Caco-2 (cell line): ENCODE results near the gene MYOF. TPM values are rescaled to one million over a fixed set of nuclear protein-coding genes. Genes with fewer than 3 reads are reported as not detected.
A peak's percentile ranks its signal among the peaks of the same experiment; 100 is the strongest.

Experiments used
- BruUV-seq: library from RNA; stranded (reverse); fragments of 400-500 nt; replicated peaks from 2 replicates; lab custom pipeline; 2021; lab: Mats Ljungman, UMichigan
- CTCF ChIA-PET: fragments of 300-600 bp; sonication (Branson Sonifier 250); formaldehyde crosslinking; loops from one replicate; lab custom pipeline; 2022; ENCODE audit warnings: antibody characterized with exemption; lab: Charles Lee
- POLR2A ChIA-PET: fragments of 300-600 bp; sonication (Branson Sonifier 250); formaldehyde crosslinking; loops from one replicate; lab custom pipeline; 2022; ENCODE audit warnings: antibody characterized with exemption; lab: Charles Lee
- DNase-seq, 2 experiments: peaks; one replicate each; pipeline versions ENCODE4 v3.0.0 to v3.0.0-alpha.2; 2020 to 2022
- H3K27me3 ChIP-seq: replicated peaks from 2 replicates; pipeline ENCODE4 v1.6.0; 2011; ENCODE audit warnings: low read length; ENCODE audit not compliant: control insufficient read depth, insufficient read depth
- H3K36me3 ChIP-seq: 2 replicates; pipeline ENCODE4 v1.5.1; 2011; ENCODE audit warnings: low read length; ENCODE audit not compliant: control insufficient read depth, insufficient read depth
- H3K4me1 ChIP-seq: fragments of 250-450 bp; sonication (Bioruptor Pico); 2 replicates; pipeline ENCODE4 v1.5.1; 2020; ENCODE audit warnings: mild to moderate bottlenecking
- H3K4me3 ChIP-seq: 2 replicates; pipeline ENCODE4 v1.5.1; 2011; ENCODE audit warnings: low read depth, mild to moderate bottlenecking, control low read depth, low read length
- H3K9me3 ChIP-seq: fragments of 250-450 bp; sonication (Bioruptor Pico); 2 replicates; pipeline ENCODE4 v1.5.1; 2020; ENCODE audit warnings: mild to moderate bottlenecking, moderate library complexity
- H3K27ac Mint-ChIP-seq: one replicate; pipeline ENCODE4 v1.8.0; 2022; ENCODE audit warnings: mixed read lengths; ENCODE audit not compliant: unreplicated experiment
- H3K27me3 Mint-ChIP-seq: one replicate; pipeline ENCODE4 v1.8.0; 2022; ENCODE audit warnings: mixed read lengths; ENCODE audit not compliant: insufficient read depth, unreplicated experiment
- H3K36me3 Mint-ChIP-seq: one replicate; pipeline ENCODE4 v1.8.0; 2022; ENCODE audit warnings: mild to moderate bottlenecking, mixed read lengths; ENCODE audit not compliant: insufficient read depth, unreplicated experiment
- H3K4me1 Mint-ChIP-seq: one replicate; pipeline ENCODE4 v1.8.0; 2022; ENCODE audit warnings: low read depth, mixed read lengths; ENCODE audit not compliant: unreplicated experiment
- H3K4me3 Mint-ChIP-seq: one replicate; pipeline ENCODE4 v1.8.0; 2022; ENCODE audit warnings: mild to moderate bottlenecking, moderate library complexity, mixed read lengths; ENCODE audit not compliant: unreplicated experiment
- H3K9me3 Mint-ChIP-seq: one replicate; pipeline ENCODE4 v1.8.0; 2022; ENCODE audit warnings: mixed read lengths; ENCODE audit not compliant: unreplicated experiment
- CTCF ChIP-seq, 2 experiments: fragments of 200-600 bp in 1 of 2; IDR thresholded peaks; 1 replicate in 1 of 2; 2 replicates in 1 of 2; pipeline versions ENCODE4 v1.5.1 to v1.8.0; 2011 to 2022; ENCODE audit warnings: antibody characterized with exemption in 1 of 2, control low read depth in 1 of 2, inconsistent platforms in 1 of 2, low read depth in 1 of 2, low read length in 1 of 2, mild to moderate bottlenecking in 1 of 2, moderate library complexity in 1 of 2; ENCODE audit not compliant: insufficient read depth in 1 of 2, severe bottlenecking in 1 of 2, unreplicated experiment in 1 of 2
- intact Hi-C: fragments of 100-400 bp; cut with micrococcal nuclease; formaldehyde crosslinking; loops from one replicate; pipeline ENCODE4 v1.10.0; 2022; ENCODE audit not compliant: unreplicated experiment
- total RNA-seq: library from RNA; stranded (reverse); gene quantifications from 2 replicates; pipeline ENCODE4 v1.2.3, GENCODE V29; 2022

The MYOF gene
- total RNA-seq, 1 experiment from 2014 or later, result 148 TPM

- ChIA-PET POLR2A (interaction anchor here (0.7 kb wide), 1 partner anchor 20 kb away, joined by 4 read pairs; no protein-coding TSS in a partner anchor), CTCF (interaction anchor here (0.6 to 0.9 kb wide), 2 partner anchors 19 to 125 kb away, joined by 3 to 4 read pairs; no protein-coding TSS in a partner anchor)
- Mint-ChIP-seq H3K4me3 (peak overlapping the region; percentile 92), H3K27ac (peak overlapping the region; percentile 60), H3K36me3 (peaks cover 68% of the 10 kb centered on the region), H3K4me1 (peaks cover 39% of the 10 kb centered on the region), H3K27me3 (no peaks in the 10 kb centered on the region), H3K9me3 (no peaks in the 10 kb centered on the region)
- H3K27me3 ChIP-seq, result no peaks in the 10 kb centered on the region
- no peak overlapping the region for H3K4me3 ChIP-seq
- intact Hi-C loops, result no loop called here
- BruUV-seq, result no TSS peak
- DNase-seq, result no peak
- H3K4me1 ChIP-seq, result peaks cover 47% of the 10 kb centered on the region
- no peaks in the 10 kb centered on the region; the same call in 1 of the 2 replicates for H3K36me3 ChIP-seq
- TF ChIP-seq CTCF (IDR thresholded peaks at IDR 0.05; ENCODE audit: insufficient read depth in 1 of 2, low read depth in 1 of 2, low read length in 1 of 2, severe bottlenecking in 1 of 2, unreplicated experiment in 1 of 2), result no peak
- no peaks in the 10 kb centered on the region for H3K9me3 ChIP-seq
Observed at GRCh38 chr10:93478873-93479272, 3.3 kb downstream of the MYOF start.

GRCh38 chr10:93476756-93477155, 5.4 kb downstream of the MYOF start:
- no peak for TF ChIP-seq CTCF (IDR thresholded peaks at IDR 0.05; ENCODE audit: insufficient read depth in 1 of 2, low read depth in 1 of 2, low read length in 1 of 2, severe bottlenecking in 1 of 2, unreplicated experiment in 1 of 2)
- Histone ChIP-seq H3K4me3 (no peak overlapping the region), H3K9me3 (no peaks in the 10 kb centered on the region), H3K27me3 (no peaks in the 10 kb centered on the region), H3K36me3 (no peaks in the 10 kb centered on the region; the same call in 1 of the 2 replicates), H3K4me1 (peaks cover 68% of the 10 kb centered on the region)
- Mint-ChIP-seq H3K4me3 (peak overlapping the region; percentile 11), H3K4me1 (peaks cover 56% of the 10 kb centered on the region), H3K27ac (peak overlapping the region; percentile 82), H3K36me3 (peaks cover 70% of the 10 kb centered on the region), H3K27me3 (no peaks in the 10 kb centered on the region), H3K9me3 (no peaks in the 10 kb centered on the region)
- intact Hi-C loops, result loop anchor here (1.0 kb wide), 1 partner anchor 39 kb away; no protein-coding TSS in a partner anchor
- BruUV-seq, result no TSS peak
- ChIA-PET CTCF (interaction anchor here (0.6 kb wide), 1 partner anchor 76 kb away, joined by 4 read pairs; no protein-coding TSS in a partner anchor), POLR2A (no interaction called here)
- DNase-seq, result no peak

DNA sequence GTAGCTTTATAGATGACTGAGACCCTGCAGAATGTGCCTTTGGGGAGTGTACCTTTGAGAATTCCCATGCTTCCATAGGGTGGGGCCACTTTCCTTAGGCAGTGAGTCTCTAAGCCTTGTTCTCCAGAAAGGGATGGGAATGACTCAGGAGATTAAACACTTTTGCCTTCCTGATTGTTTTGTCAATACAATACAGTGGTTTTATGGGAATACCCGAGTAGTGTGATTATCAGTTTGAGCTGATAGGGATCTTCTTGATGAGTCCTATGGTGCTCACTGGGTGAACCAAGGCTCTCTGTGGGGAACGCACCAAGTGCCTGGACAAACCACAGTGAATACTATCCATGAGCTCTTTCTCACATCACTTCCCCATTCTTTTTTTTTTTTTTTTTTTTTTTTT, 6.3 kb downstream of the MYOF start:
- intact Hi-C loops, result loop anchor here (1.0 kb wide), 1 partner anchor 39 kb away; no protein-coding TSS in a partner anchor
- Mint-ChIP-seq H3K4me1 (peaks cover 64% of the 10 kb centered on the region), H3K27ac (peak overlapping the region; percentile 82), H3K36me3 (peaks cover 69% of the 10 kb centered on the region), H3K27me3 (no peaks in the 10 kb centered on the region), H3K9me3 (peaks cover 2% of the 10 kb centered on the region), H3K4me3 (peak overlapping the region; percentile 15)
- H3K9me3 ChIP-seq, result no peaks in the 10 kb centered on the region
- no peak for TF ChIP-seq CTCF (IDR thresholded peaks at IDR 0.05; ENCODE audit: insufficient read depth in 1 of 2, low read depth in 1 of 2, low read length in 1 of 2, severe bottlenecking in 1 of 2, unreplicated experiment in 1 of 2)
- peak; percentile 43 to 63 for DNase-seq
- POLR2A ChIA-PET, result interaction anchor here (0.6 to 2.2 kb wide), 7 partner anchors 12 to 180 kb away, joined by 3 to 15 read pairs (median 8); no protein-coding TSS in a partner anchor
- CTCF ChIA-PET, result interaction anchor here (1.1 to 1.2 kb wide), 2 partner anchors 39 to 100 kb away, joined by 3 to 5 read pairs; no protein-coding TSS in a partner anchor
- BruUV-seq, result no TSS peak
- H3K36me3 ChIP-seq, result no peaks in the 10 kb centered on the region; the same call in 1 of the 2 replicates
- no peaks in the 10 kb centered on the region for H3K27me3 ChIP-seq
- H3K4me3 ChIP-seq, result no peak overlapping the region
- H3K4me1 ChIP-seq, result peaks cover 76% of the 10 kb centered on the region
